Cerebellar cortex (tissue), 1 donor: ENCODE data around the gene MSI2.
"Not testable (repeated sequence)": the region's sequence is repeated elsewhere in the genome, so short reads cannot be mapped to it uniquely, and the experiment has no call there.

Experiments used
- DNase-seq: peaks from one replicate; pipeline ENCODE4 v3.0.0-alpha.2; 2015; ENCODE audit warnings: low spot score

The MSI2 gene

GRCh38 chr17:57621791-57622190 lies 365.5 kb downstream of the MSI2 start:
- not testable (repeated sequence) for DNase-seq

GRCh38 chr17:57622306-57622682 lies 366.0 kb downstream of the MSI2 start:
- DNase-seq: no peak

- no peak for DNase-seq
These were observed 366.5 kb downstream of the MSI2 start for GRCh38 chr17:57622683-57623433.

DNA sequence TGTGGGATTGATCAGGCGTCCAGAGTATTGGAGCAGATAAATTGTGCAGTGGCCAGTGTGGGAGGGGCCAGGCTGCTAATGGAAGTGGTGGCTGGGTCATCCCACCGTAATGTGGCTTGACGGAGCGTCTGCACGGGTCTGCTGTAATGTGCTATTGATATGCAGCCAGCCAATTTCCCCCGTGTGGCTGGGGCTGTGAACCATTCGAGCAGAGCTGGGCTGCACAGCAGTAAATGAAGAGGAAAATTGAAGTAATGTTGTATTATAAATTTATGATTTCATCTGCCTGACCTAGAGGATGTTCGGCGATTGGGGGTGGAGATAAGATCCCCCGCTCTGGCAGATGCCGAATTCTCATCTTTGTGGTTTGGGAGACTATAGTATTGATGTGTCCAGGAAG lies 367.3 kb downstream of the MSI2 start:
- DNase-seq: no peak

- DNase-seq: no peak
These were observed 368.1 kb downstream of the MSI2 start for GRCh38 chr17:57624386-57624785.

GRCh38 chr17:57625511-57625910 lies 369.2 kb downstream of the MSI2 start:
- DNase-seq: no peak

- DNase-seq: no peak
These were observed 369.6 kb downstream of the MSI2 start for GRCh38 chr17:57625957-57626356.

DNA sequence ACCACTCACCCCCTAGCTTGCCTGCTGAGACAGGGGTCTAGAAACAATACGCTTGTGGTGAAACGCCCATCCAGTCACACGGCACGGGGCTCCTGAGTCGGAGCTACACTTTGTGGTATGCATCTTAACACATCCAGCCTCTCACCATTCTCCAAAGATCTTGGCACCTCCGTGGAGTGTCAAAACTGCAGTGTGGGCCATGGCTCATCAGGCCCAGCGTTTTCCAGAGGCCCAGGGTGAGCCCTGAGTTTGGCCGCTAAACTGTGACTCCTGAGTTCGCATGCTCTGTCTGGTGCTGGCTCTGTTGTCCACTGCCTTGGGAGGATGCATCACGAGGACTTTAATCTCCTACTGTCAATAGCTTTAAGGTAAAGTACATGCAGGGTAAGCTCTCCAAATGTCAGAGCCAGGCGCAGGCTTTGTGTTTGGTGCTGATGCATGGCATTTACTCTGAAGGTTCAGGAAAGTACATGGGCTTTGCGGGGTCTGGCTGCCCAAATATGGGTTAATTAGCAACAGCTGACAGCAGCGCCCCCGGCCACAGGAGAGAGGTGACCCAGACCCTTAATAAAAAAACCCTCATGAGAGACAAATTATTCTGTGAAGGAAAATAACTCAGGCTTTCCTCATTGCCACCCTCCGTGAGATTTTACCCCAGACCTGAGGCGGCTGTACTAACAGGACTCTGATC lies 370.3 kb downstream of the MSI2 start:
- DNase-seq: no peak

GRCh38 chr17:57627591-57627990 lies 371.3 kb downstream of the MSI2 start:
- DNase-seq: no peak

DNA sequence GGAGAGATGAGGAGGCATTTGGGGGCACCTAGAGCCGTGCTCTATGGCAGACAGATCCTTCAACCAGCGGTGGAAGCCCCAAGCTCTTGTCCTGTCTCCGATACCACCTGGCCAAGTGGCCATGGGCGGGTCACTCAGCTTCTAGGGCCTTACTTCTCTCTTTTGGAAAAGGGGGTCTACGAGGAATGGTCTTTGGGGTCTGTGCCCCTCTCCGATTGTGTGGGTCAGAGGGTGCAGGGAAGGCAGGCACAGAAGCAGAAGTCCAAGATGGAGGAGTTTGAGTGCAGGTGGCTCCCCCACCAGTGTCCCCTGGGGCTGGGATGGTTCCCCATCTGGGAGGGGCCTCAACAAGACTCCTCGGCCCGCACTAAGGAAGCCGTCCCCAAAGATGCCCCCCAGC lies 372.1 kb downstream of the MSI2 start:
- no peak for DNase-seq

DNA sequence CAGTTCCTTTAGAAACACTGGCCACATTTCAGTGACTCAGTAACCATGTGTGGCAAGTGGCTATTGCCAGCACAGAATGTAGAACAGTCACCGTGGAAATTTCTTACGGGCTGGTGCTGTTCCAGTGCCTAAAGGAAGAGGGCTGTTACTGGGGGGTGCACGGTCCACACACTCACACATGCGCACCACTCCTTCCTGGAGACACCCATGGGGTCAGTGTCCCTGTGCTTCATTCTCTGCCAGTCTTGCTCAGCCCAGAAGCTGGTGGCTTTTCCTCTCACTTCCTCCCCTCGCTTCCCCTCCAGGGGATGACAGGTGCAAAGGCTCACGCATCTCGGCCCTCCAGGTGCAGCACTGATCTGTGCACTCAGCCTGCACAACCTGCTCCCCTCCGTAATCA lies 373.1 kb downstream of the MSI2 start:
- DNase-seq: no peak

DNA sequence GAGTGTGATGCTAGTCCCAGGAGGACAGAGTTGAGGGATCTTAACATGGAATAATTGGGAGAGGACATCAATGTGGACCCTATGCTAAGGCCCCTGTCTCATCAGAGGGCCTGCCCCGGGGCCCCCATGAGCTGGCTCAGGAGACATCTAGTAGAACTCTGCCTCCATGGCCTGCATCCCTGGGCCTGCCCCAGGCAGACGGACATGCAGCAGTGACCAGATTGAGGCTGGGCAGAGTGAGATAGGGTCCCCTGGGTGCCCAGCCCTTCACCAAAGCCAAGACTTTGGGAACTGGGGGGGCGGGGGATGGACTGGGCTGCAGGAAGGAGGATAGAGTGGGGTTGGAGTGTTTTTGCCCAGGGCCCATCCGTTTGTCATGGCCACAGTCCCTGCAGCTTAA lies 373.6 kb downstream of the MSI2 start:
- no peak for DNase-seq

DNA sequence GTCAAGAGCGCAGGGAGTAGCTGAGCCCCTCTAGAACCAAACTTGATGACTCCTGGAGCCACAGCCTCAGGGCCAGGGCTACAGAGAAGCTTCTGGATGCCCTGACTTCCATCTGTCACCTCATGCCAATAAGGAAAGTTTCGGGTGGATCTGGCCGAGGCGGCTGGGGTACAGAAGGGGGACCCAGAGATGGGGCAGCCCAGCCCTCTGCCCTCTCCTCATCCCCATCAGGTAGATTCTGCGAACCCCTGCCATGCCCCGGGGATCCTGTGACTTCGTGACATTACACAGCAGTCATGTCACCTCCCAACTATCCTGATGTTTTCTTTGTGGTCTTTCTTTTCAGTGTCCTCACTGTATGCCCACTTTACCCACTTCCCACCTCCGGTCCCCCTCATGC lies 374.4 kb downstream of the MSI2 start:
- DNase-seq: no peak

DNA sequence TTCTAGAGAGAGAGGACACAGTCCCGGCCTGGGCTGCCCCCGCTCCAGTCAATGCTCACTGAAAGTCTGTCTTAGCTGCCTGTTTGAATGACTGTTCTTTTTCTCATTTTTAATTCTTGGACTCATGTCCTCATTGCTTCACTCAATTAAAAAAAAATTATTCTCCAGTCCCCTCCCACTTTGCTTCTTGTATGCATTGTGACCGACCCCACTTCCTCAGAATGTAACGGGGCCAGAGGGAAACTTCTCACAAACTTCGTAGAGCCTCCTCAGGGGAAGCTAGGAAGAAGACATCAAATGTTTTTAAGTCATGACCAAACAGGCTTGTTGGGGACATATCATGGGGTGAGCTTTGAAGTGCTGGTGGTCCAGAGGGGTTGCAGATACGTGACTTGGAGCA lies 375.5 kb downstream of the MSI2 start:
- DNase-seq: no peak

DNA sequence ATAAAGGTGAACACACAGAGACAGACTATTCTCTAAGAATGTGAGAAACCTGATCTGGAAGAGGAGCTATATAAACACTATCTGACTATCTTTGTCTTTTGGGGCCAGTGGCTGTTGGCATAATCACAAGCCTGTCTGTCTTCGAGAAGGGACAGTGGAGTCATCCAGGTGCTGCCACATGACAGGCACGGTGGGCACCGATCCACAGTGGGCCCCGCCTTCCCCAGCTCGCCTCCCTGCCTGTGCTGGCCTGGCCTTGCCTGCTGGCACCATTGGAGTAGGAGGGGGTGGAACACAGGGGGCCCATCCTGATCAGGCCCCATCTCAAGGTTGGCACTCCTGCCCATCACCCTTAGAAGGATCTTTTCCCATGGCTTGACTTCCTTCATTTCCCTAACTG lies 376.0 kb downstream of the MSI2 start:
- DNase-seq: no peak

- no peak for DNase-seq
These were observed 376.9 kb downstream of the MSI2 start for GRCh38 chr17:57633236-57633635.

DNA sequence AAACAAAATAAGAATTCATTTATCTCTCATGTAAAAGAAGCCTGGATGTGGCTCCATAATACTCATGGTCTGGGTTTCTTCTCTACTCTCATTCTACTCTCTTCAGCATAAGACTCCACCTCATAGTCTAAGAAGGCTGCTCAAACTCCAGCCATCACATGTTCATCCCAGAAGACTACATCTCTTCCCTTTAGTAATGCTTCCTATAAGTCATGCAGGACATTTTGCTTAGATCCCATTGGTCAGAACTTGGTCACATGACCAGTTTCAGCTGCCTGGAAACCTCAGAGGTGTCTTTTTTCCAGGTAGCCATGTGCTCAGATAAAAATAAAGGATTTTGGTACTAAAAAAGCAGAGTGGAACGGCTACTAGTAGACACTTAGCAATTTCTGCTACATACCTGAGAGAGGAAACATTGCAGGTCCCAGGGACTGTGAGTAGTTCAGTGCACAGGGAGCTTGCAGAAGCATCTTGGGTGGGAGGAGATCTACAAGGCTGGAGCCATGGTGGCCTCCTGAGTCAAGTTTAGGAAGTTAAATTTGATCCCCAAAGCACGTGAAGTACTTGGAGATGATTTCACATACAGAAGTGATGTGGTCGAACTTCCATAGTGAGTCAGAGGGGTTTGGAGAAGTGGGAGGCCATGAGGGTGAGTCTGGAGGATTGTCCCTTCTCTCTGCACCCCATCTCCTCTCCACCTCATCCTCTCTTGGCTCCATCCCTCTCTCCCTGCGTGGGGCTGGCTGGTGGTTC lies 378.6 kb downstream of the MSI2 start:
- DNase-seq: no peak

DNA sequence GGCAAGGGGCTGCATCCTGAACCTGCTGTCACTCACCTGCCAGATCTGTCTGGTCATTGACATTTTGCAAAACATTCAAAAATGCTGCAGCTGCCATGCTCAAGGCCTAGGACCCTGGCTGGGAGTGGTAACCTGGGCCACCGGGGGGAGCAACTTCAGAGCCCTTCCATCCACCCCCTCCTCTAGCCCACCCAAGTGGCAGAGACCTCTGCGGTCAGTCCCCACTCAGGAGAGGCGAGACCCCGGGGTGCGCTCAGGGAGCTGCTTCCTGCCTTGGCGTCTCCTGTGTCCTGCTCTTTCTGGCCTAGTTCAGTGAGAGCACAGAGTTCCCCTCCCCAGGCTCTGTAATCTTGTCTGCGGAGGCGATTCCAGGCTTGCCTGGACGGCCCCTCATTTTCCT lies 380.0 kb downstream of the MSI2 start:
- no peak for DNase-seq

- no peak for DNase-seq
These were observed 380.8 kb downstream of the MSI2 start for GRCh38 chr17:57636985-57637665.

DNA sequence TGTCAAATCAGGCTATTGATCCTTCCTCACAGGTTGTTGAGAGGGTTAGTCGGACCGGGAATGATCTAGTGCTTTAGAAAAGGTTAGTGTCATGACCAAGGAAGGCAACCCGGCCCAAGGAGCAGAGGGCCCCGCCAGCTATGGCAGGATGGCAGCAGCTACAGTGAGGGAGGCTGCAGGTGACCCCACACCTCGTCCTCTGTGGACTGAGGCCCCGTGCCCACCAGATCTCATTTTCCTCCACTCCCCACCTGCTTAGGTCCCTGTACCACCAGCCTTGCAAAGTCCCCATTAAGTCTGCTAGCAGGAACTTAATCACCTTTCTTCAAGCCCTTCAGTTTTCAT lies 381.3 kb downstream of the MSI2 start:
- no peak for DNase-seq

DNA sequence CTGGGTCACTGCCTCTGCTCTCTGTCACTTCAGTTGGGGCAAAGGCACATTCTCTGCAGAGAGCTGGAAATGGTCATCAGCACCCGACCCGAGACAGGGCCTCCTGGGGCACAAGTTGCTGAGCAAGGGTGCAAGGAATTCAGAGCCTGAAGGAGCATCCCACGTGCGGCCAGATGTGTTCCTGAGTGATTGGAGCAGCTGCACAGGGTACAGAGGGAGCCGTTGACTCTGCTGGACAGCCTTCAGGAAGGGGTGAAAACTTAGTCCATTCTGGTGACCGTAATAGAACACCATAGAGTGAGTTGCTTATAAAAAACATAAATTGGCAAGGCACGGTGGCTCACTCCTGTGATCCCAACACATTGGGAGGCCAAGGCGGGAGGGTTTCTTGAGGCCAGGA lies 382.0 kb downstream of the MSI2 start:
- no peak for DNase-seq

DNA sequence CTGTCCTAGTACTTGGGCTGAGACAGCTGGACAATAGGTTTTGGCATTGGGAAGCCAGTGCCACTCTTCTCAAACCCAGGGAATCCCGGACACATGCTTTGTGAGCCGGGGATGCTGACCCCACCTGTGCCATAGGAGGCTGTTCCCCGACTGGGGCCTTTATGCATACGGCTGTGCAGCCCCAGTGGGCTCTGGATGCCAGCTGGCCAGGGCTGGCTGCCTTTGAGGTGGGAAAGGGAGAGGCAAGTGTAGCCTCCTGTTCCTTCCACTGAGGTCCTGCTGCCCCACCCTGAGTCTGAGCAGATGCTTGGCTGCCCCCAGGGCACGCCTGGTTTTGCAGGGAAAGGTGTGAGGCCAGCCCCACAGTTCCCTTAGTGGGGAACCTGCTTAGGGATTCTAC lies 383.1 kb downstream of the MSI2 start:
- no peak for DNase-seq

DNA sequence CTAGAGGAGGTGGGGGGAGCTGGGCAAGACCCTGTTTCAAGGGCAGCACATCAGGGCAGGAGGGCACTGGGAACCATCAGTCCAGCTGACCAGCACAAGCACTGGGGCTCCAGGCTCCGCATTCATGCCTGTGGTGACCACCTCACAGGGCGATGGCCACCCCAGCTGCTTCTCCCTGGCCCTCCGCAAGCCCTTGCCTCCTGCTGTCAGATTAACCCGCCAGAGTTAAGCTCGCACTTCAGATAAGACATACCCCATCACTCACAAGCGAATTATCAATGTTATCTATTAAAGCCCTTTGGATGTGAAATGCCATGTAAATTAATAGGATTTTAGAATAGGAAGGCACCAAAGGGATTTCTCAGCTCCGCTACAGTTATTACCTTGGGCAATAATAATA lies 383.8 kb downstream of the MSI2 start:
- DNase-seq: no peak
